ENCODE data around the gene ST3GAL4.

DNA sequence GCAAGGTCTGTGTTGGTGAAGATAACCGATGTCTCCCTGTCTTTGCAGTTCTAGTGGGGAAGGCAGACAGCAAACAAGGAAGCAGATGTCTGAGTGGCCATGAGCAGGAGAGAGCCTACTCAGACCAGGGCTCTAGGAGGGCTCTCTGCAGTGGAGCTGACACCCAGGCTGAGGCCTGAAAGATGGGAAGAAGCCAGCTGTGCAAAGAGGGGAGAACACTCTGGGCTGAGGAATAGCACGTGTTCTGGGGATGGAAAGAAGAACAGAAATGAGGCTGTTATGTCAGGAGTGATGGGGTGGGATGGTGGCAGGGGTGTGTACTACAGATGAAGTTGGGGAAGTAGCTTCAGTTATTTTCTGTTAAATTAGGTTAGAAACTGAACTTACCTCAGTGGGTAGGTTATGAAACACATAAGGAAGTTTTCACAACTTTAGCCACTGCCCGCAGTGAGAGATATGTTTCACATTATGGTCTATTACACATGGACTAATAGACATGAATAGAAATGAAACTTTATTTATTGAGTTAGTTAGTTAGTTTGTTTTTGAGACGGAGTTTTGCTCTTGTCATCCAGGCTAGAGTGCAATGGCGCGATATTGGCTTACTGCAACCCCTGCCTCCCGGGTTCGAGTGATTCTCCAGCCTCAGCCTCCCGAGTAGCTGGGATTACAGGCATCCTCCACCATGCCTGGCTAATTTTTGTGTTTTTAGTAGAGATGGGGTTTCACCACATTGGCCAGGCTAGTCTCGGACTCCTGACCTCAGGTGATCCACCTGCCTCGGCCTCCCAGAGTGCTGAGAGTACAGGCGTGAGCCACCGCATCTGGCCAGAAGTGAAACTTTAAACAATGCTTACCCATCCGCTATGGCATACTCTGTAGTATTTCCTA is 43.8 kb upstream of the ST3GAL4 start:
- no peak for TF ChIP-seq ZNF670 (tag by site-specific recombination; IDR thresholded peaks at IDR 0.05; ENCODE audit: low read depth)
- TF ChIP-seq KLF8 (tag by site-specific recombination; IDR thresholded peaks at IDR 0.05) = no peak
- TF ChIP-seq, protein P1, sequence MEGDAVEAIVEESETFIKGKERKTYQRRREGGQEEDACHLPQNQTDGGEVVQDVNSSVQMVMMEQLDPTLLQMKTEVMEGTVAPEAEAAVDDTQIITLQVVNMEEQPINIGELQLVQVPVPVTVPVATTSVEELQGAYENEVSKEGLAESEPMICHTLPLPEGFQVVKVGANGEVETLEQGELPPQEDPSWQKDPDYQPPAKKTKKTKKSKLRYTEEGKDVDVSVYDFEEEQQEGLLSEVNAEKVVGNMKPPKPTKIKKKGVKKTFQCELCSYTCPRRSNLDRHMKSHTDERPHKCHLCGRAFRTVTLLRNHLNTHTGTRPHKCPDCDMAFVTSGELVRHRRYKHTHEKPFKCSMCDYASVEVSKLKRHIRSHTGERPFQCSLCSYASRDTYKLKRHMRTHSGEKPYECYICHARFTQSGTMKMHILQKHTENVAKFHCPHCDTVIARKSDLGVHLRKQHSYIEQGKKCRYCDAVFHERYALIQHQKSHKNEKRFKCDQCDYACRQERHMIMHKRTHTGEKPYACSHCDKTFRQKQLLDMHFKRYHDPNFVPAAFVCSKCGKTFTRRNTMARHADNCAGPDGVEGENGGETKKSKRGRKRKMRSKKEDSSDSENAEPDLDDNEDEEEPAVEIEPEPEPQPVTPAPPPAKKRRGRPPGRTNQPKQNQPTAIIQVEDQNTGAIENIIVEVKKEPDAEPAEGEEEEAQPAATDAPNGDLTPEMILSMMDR (tag by site-specific recombination; IDR thresholded peaks at IDR 0.05) = no peak
- TF ChIP-seq, protein P2, sequence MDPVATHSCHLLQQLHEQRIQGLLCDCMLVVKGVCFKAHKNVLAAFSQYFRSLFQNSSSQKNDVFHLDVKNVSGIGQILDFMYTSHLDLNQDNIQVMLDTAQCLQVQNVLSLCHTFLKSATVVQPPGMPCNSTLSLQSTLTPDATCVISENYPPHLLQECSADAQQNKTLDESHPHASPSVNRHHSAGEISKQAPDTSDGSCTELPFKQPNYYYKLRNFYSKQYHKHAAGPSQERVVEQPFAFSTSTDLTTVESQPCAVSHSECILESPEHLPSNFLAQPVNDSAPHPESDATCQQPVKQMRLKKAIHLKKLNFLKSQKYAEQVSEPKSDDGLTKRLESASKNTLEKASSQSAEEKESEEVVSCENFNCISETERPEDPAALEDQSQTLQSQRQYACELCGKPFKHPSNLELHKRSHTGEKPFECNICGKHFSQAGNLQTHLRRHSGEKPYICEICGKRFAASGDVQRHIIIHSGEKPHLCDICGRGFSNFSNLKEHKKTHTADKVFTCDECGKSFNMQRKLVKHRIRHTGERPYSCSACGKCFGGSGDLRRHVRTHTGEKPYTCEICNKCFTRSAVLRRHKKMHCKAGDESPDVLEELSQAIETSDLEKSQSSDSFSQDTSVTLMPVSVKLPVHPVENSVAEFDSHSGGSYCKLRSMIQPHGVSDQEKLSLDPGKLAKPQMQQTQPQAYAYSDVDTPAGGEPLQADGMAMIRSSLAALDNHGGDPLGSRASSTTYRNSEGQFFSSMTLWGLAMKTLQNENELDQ (tag by site-specific recombination; IDR thresholded peaks at IDR 0.05; ENCODE audit: low read depth) = no peak
- TF ChIP-seq ZNF600 (tag by site-specific recombination; IDR thresholded peaks at IDR 0.05) = no peak
- TF ChIP-seq, protein P3, sequence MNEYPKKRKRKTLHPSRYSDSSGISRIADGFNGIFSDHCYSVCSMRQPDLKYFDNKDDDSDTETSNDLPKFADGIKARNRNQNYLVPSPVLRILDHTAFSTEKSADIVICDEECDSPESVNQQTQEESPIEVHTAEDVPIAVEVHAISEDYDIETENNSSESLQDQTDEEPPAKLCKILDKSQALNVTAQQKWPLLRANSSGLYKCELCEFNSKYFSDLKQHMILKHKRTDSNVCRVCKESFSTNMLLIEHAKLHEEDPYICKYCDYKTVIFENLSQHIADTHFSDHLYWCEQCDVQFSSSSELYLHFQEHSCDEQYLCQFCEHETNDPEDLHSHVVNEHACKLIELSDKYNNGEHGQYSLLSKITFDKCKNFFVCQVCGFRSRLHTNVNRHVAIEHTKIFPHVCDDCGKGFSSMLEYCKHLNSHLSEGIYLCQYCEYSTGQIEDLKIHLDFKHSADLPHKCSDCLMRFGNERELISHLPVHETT (tag by site-specific recombination; IDR thresholded peaks at IDR 0.05) = no peak
